IPS-11a (cell line): ENCODE data around the gene CCDC88C.
"Not testable (repeated sequence)": the region's sequence is repeated elsewhere in the genome, so short reads cannot be mapped to it uniquely, and the experiment has no call there.

Experiments
- H3K4me3 ChIP-seq: one replicate; pipeline ENCODE4 v1.5.1; 2013; ENCODE audit warnings: low read depth, low read length, control low read depth

The CCDC88C gene

GRCh38 chr14:91417120-91417982 is at the start of gene CCDC88C:
Gene CCDC88C (minus strand): TSS chr14:91417820. CDS start chr14:91417690, 130 bp downstream.
- peak within 1 kb of the TSS; percentile 79 for H3K4me3 ChIP-seq

- no peak overlapping the region for H3K4me3 ChIP-seq
These were observed 48.6 kb upstream of the CCDC88C start for GRCh38 chr14:91466192-91466591.

GRCh38 chr14:91464615-91465205 is 47.1 kb upstream of the CCDC88C start:
- no peak overlapping the region for H3K4me3 ChIP-seq

DNA sequence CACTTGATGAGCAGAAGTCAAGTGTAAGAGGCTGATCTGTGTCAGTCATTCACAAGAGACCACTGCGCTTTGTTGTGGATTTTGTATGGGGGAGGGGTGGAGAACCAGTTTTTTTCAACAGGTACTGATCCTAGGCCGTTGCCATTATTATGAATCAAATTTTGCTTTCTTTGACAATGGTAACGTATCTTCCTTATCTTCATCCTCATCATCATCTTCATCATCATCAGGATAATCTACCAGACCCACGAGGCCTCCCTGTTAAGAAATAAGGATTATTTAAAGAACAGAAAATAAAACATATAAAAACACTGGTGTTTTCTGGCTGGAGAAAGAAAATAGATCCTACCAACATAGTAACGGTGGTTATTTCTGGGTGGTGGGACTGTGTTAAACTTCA is 41.0 kb upstream of the CCDC88C start:
- H3K4me3 ChIP-seq: no peak overlapping the region

GRCh38 chr14:91456283-91456682 is 38.7 kb upstream of the CCDC88C start:
- H3K4me3 ChIP-seq: no peak overlapping the region

DNA sequence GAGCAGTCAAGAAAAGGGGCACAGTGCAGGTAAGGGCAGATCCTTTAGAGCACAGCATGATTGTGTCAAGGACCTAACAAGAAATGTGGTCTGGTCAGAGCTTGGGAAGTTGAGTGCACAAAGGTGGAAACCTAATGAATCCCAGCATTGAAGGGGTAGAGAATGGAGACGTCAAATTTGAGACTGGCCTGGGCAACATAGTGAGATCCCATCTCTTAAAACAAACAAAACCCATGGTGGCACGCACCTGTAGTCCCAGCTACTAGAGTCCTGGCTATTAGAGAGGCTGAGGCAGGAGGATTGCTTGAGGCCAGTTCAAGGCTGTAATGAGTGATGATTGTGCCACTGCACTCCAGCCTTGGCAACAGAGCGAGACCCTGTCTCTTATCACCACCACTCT is 37.0 kb upstream of the CCDC88C start:
- no peak overlapping the region for H3K4me3 ChIP-seq

GRCh38 chr14:91454155-91454554 is 36.5 kb upstream of the CCDC88C start:
- no peak overlapping the region for H3K4me3 ChIP-seq

DNA sequence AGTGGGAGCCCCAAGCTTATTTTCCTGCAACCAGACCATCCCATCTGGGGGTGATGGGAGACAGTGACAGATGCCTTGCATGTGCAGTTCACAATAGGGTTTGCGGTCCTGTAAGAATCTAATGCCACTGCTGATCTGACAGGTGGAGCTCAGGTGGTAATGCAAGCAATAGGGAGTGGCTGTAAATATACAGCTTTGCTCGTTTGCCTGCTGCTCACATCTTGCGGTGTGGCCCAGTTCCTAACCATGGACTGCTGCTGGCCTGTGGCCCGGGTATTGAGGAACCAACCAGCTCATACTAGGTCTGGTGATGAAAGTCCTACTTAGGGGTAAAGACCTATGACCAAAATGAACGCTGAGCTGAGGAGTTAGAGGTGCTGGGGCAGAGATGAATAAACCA is 36.1 kb upstream of the CCDC88C start:
- no peak overlapping the region for H3K4me3 ChIP-seq

- no peak overlapping the region for H3K4me3 ChIP-seq
These were observed 26.9 kb upstream of the CCDC88C start for GRCh38 chr14:91444335-91445020.

DNA sequence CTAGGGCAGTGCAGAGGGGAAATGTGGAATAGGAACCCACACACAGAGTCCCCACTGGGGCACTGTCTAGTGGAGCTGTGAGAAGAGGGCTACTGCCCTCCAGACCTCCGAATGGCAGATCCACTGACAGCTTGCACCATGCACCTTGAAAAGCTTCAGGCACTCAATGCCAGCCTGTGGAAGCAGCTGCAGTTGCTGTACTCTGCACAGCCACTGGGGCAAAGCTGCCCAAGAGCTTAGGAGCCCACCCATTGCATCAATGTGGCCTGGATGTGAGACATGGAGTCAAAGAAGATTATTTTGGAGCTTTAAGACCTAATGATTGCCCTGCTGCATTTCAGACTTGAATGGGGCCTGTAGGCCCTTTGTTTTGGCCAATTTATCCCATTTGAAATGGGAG is 21.7 kb upstream of the CCDC88C start:
- no peak overlapping the region for H3K4me3 ChIP-seq

DNA sequence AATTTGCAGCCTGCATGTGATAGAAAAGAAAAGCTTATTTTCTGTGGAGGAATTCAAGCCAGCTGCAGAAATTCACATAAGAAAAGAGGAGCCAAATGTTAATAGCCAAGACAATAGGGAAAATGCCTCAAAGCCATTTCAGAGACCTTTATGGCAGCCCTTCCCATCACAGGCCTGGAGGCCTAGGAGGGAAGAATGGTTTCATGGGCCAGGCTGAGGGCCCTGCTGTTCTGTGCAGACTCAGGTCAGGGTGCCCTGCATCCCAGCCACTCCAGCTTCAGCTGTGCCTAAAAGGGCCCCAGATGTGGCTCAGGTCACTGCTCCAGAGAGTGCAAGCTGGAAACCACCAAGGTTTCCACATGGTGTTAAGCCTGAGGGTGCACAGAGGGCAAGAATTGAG is 21.2 kb upstream of the CCDC88C start:
- H3K4me3 ChIP-seq: no peak overlapping the region

- H3K4me3 ChIP-seq: not testable (repeated sequence)
These were observed 18.6 kb upstream of the CCDC88C start for GRCh38 chr14:91436266-91436665.

DNA sequence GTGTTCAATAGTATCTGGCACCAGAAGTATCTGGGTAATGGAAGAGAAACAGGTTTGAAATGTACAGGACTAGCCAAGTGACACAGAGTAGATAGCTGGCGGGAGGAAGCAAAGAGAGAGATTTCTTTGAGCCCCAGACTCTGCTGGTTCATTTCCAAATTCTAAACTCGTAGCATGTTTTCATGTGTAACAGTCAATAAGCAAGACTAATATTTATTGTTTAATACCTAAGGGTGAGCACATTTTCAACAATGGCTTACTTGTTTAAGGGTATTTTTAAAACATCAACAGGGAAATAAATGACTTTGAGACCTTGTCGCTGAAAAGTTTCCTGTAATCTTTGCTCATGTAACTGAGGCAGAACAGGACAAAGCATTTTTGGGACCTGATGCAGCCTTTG is 11.8 kb upstream of the CCDC88C start:
- no peak overlapping the region for H3K4me3 ChIP-seq

DNA sequence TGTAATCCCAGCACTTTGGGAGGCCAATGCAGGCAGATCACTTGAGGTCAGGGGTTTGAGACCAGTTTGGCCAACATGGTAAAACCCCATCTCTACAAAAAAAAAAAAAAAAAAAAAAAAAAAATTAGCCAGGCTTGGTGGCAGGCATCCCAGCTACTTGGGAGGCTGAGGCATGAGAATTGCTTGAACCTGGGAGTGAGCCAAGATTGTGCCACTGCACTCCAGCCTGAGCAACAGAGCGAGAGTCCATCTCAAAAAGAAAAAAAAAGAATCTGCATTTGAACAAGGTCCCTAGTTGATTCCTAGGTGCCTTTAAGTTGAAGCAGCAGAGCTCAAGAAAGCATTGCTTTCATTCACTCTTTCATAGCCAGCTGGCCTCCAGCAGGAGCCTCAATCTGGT is 11.3 kb upstream of the CCDC88C start:
- H3K4me3 ChIP-seq: not testable (repeated sequence)

DNA sequence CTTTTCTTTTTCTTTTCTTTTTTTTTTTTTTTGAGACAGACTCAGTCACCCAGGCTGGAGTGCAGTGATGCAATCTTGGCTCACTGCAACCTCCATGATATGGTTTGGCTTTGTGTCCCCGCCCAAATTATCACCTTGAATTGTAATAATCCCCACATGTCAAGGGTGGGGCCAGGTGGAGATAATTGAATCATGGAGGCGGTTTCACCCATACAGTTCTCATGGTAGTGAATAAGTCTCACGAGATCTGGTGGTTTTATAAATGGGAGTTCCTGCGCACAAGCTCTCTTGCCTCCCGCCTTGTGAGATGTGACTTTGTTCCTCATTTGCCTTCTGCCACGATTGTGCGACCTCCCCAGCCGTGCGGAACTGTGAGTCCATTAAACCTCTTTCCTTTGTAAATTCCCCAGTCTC is 7.9 kb upstream of the CCDC88C start:
- H3K4me3 ChIP-seq: not testable (repeated sequence)

DNA sequence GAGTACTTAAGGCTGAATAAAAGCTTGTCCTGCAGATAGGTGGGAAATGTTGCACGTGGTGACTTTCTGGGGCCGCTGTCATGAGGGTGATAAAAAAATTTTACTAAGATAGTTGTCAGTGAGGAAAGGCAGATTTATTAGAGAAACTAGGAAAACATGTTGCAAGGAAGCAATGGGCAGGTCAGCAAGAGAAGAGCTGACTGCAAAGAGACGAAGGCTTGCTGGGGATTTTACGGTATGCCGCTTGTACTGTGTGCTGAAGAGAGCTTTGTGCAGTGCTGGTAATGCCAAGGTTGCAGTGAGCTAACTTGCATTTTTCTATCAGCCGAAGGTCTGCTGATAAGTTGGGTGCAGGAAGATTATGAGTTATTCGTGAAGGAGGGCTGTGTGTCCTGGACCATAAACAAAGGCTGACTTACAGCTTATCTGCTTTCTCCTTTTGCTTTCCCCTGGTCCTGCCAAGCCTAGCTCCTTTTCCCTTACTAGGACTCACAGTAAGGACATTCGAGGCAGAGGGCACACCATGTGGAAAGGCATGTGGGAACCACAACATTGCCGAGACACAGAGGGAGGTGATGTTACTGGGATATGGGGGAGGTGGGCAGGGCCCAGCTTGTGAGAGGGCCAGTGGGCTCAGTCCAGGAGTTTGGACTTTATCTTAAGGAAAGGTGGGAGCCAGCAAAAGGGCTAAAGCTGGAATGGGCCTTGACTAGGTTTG is 7.4 kb upstream of the CCDC88C start:
- no peak overlapping the region for H3K4me3 ChIP-seq

- H3K4me3 ChIP-seq: no peak overlapping the region
These were observed 3.1 kb upstream of the CCDC88C start for GRCh38 chr14:91420686-91421085.

- H3K4me3 ChIP-seq: no peak overlapping the region
These were observed 1.8 kb upstream of the CCDC88C start for GRCh38 chr14:91419451-91419850.

DNA sequence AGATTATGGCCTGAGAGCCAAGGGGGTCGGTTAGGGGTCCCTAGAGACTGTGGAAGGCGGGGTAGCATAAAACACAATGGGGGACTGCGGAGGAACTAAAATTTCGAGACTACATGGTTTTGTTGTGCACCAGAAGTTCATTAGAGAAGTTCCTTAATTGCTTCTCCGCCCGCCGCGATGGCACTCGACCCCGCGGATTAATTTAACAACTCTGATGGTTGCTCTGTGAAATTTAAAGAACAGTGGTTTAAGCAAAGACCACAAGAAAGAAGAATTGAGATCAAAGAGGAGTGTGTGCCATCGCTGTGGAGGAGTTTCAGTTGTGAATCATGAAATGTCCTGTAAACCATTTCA is 1.4 kb upstream of the CCDC88C start:
- H3K4me3 ChIP-seq: no peak overlapping the region

- H3K4me3 ChIP-seq: peak overlapping the region; percentile 33
These were observed 895 bp upstream of the CCDC88C start for GRCh38 chr14:91418387-91419043.

- H3K4me3 ChIP-seq: peak overlapping the region; percentile 33
These were observed 365 bp upstream of the CCDC88C start for GRCh38 chr14:91417983-91418386.
